Ovary (tissue), 9 donors: ENCODE data around the gene TUBB3. TPM values are rescaled to one million over a fixed set of nuclear protein-coding genes. Genes with fewer than 3 reads are reported as not detected.
"Not testable (repeated sequence)": the region's sequence is repeated elsewhere in the genome, so short reads cannot be mapped to it uniquely, and the experiment has no call there.

Source experiments
- DNase-seq, 5 donors: peaks; one replicate each; pipeline ENCODE4 v3.0.0-alpha.2; 2019 to 2020
- H3K27ac ChIP-seq, 2 donors: fragments of 200-600 bp; one replicate each; pipeline versions ENCODE4 v1.5.1 to v1.8.0; 2019 to 2022
- H3K27me3 ChIP-seq: fragments of 200-600 bp; one replicate; pipeline ENCODE4 v1.8.0; 2022
- H3K36me3 ChIP-seq: fragments of 200-600 bp; sonication (generic); one replicate; pipeline ENCODE4 v1.5.1; 2019
- H3K4me1 ChIP-seq: one replicate; pipeline ENCODE4 v1.8.1; 2013; ENCODE audit warnings: mild to moderate bottlenecking, moderate library complexity; ENCODE audit not compliant: insufficient read depth
- H3K4me3 ChIP-seq: fragments of 200-600 bp; sonication (generic); one replicate; pipeline ENCODE4 v1.5.1; 2017
- H3K9me3 ChIP-seq, 2 donors: fragments of 200-600 bp in 1 of 2; sonication (generic) in 1 of 2; one replicate each; pipeline versions ENCODE4 v1.5.1 to v1.8.1; 2013 to 2019; ENCODE audit warnings: mild to moderate bottlenecking in 1 of 2, moderate library complexity in 1 of 2
- CTCF ChIP-seq, 3 donors: fragments of 450-650 bp in 2 of 3; fragments of 200-600 bp in 1 of 3; IDR thresholded peaks; one replicate each; pipeline versions ENCODE4 v1.5.1 to v1.8.0; 2016 to 2022; ENCODE audit warnings: antibody characterized with exemption in 3 of 3, mild to moderate bottlenecking in 1 of 3
- EP300 ChIP-seq: sonication (generic); formaldehyde crosslinking; IDR thresholded peaks from one replicate; pipeline ENCODE4 v1.6.1; 2017; ENCODE audit warnings: antibody characterized with exemption
- POLR2A ChIP-seq: fragments of 450-650 bp; IDR thresholded peaks from one replicate; pipeline ENCODE4 v1.6.1; 2017; ENCODE audit warnings: antibody characterized with exemption, mild to moderate bottlenecking, moderate library complexity
- WGBS, 3 donors: extraction: QIAGEN DNeasy Blood & Tissue Kit in 1 of 3; methylation state at CpG; one replicate each; pipeline versions ENCODE4 v1.1.5 to v1.1.7; 2013 to 2017; 5-methylcytosine and 5-hydroxymethylcytosine counted together
- intact Hi-C, 4 donors: fragments of 100-400 bp; cut with DNase I; formaldehyde crosslinking; loops; one replicate each; pipeline versions ENCODE4 v1.11.0 to v1.15.1; 2022 to 2023
- polyA plus RNA-seq, 2 donors: library from polyadenylated mRNA; stranded (reverse); fragments of 200-250 nt in 1 of 2; fragments of 350-450 nt in 1 of 2; fragmentation: Illumina TruSeq in 1 of 2; extraction: RNeasy Lipid Tissue Mini Kit (QIAGEN cat#74804) in 1 of 2; gene quantifications; one replicate each; pipeline ENCODE4 v1.2.3, GENCODE V29; 2013 to 2014
- total RNA-seq, 7 donors: library from RNA; depleted of rRNA in 2 of 7; stranded (reverse); fragments of >200 nt in 2 of 7; fragmentation: NEBNext Ultra II Directional in 3 of 7; extraction: Animal tissue kit (Norgen Biotek cat#: 25700) in 3 of 7; gene quantifications; one replicate each; pipeline versions ENCODE4 v1.1.0 to v1.2.4, GENCODE V29; 2016 to 2023
- donor health status: DM: no; HTN: no; CAD: no; lungs with moderate emphysema.
- donor health status: DM: no; HTN: no; CAD: no.
- donor health status: Bipolar disorder and iron deficiency.
- donor health status: DM: yes; HTN: yes; CAD: no.
- donor health status: DM: no; HTN: no; CAD: no.
- donor health status: DM: yes; HTN: yes; CAD: no.

The TUBB3 gene
- total and polyA plus RNA-seq, 9 donors: 0.73 to 22.6 (median 2.5) TPM

GRCh38 chr16:89966756-89967155 lies 43.6 kb downstream of the TUBB3 start:
- H3K9me3 ChIP-seq: no peaks in the 10 kb centered on the region
- WGBS, 3 donors: 62 to 68% (median 68%) methylated on average over 9 of the region's 9 CpGs

GRCh38 chr16:89967436-89967835 lies 44.3 kb downstream of the TUBB3 start:
- WGBS, 3 donors: 82 to 84% (median 82%) methylated on average over 5 of the region's 5 CpGs
- H3K9me3 ChIP-seq, H3K4me3 ChIP-seq, intact Hi-C loops, H3K4me1 ChIP-seq, H3K36me3 ChIP-seq, H3K27me3 ChIP-seq, DNase-seq, H3K27ac ChIP-seq: not testable (repeated sequence)

More at GRCh38 chr16:89966756-89967155, 43.6 kb downstream of the TUBB3 start:
- no peak for DNase-seq
- TF ChIP-seq POLR2A (no peak), EP300 (no peak), CTCF (IDR thresholded peaks at IDR 0.05) (no peak)
- Histone ChIP-seq H3K4me1 (peaks cover 6% of the 10 kb centered on the region), H3K4me3 (no peak overlapping the region), H3K27me3 (no peaks in the 10 kb centered on the region), H3K27ac (no peak overlapping the region), H3K36me3 (no peaks in the 10 kb centered on the region)
- intact Hi-C loops: no loop called here

GRCh38 chr16:89968074-89968473 lies 44.9 kb downstream of the TUBB3 start:
- H3K27ac ChIP-seq, DNase-seq, H3K36me3 ChIP-seq, H3K4me1 ChIP-seq, H3K4me3 ChIP-seq, intact Hi-C loops, H3K9me3 ChIP-seq, H3K27me3 ChIP-seq: not testable (repeated sequence)
- 78 to 83% (median 81%) methylated on average over 11 of the region's 11 CpGs for WGBS, 3 donors

GRCh38 chr16:89969741-89970410 lies 46.7 kb downstream of the TUBB3 start:
- intact Hi-C loops: no loop called here
- WGBS, 3 donors: 95 to 97% (median 97%) methylated on average over 6 of the region's 6 CpGs
- H3K4me3 ChIP-seq: no peak overlapping the region
- TF ChIP-seq EP300 (no peak), POLR2A (no peak), CTCF (IDR thresholded peaks at IDR 0.05) (no peak)
- H3K27ac ChIP-seq: no peak overlapping the region
- H3K9me3 ChIP-seq: no peaks in the 10 kb centered on the region
- H3K4me1 ChIP-seq: peaks cover 14% of the 10 kb centered on the region
- no peak for DNase-seq
- H3K27me3 ChIP-seq: no peaks in the 10 kb centered on the region
- H3K36me3 ChIP-seq: no peaks in the 10 kb centered on the region

- peaks cover 15% of the 10 kb centered on the region for H3K4me1 ChIP-seq
- peak overlapping the region in 1 of 2 donors; percentile 86 for H3K27ac ChIP-seq
- H3K4me3 ChIP-seq: peak overlapping the region; percentile 92
- TF ChIP-seq POLR2A: no peak
- no peak for TF ChIP-seq EP300
- TF ChIP-seq CTCF (IDR thresholded peaks at IDR 0.05): no peak
- H3K36me3 ChIP-seq: no peaks in the 10 kb centered on the region
- WGBS, 3 donors: 35 to 49% (median 37%) methylated on average over 42 of the region's 42 CpGs
- no peaks in the 10 kb centered on the region for H3K9me3 ChIP-seq
- DNase-seq: no peak
- no peaks in the 10 kb centered on the region for H3K27me3 ChIP-seq
- intact Hi-C loops: no loop called here
Measured at GRCh38 chr16:89971495-89972243, 48.5 kb downstream of the TUBB3 start.
